ENCODE results near the gene VTN. TPM values are rescaled to one million over a fixed set of nuclear protein-coding genes. Genes with fewer than 3 reads are reported as not detected.

Gene VTN
- total RNA-seq, 2 experiments from 2014 or later = 0.16 to 0.17 TPM

GRCh38 chr17:28363776-28364650, 6.1 kb downstream of the VTN start:
- Mint-ChIP-seq H3K9me3 (no peaks in the 10 kb centered on the region), H3K27me3 (no peaks in the 10 kb centered on the region), H3K27ac (no peak overlapping the region), H3K36me3 (ENCODE audit: low read depth) (peaks cover 51% of the 10 kb centered on the region), H3K4me1 (ENCODE audit: low read depth) (peaks cover 4% of the 10 kb centered on the region), H3K4me3 (no peak overlapping the region)
- ChIA-PET CTCF (no interaction called here), POLR2A (interaction anchor here (1.3 kb wide), 1 partner anchor 28 kb away, joined by 3 read pairs; the partner anchor contains the start of gene TNFAIP1)
- DNase-seq = no peak
- TF ChIP-seq CTCF (IDR thresholded peaks at IDR 0.05) = no peak
- H3K27me3 ChIP-seq (ENCODE audit: control insufficient read depth in 1 of 2, insufficient read depth in 2 of 2, low read length in 2 of 2) = no peaks in the 10 kb centered on the region
- H3K36me3 ChIP-seq (ENCODE audit: insufficient read depth, low read length) = peaks cover 57% of the 10 kb centered on the region
- ATAC-seq (ENCODE audit: poor library complexity) = no peak
- no peaks in the 10 kb centered on the region for H3K4me1 ChIP-seq (ENCODE audit: insufficient read depth, low read length)
- no peak overlapping the region for H3K27ac ChIP-seq (ENCODE audit: low read depth in 1 of 2, low read length in 2 of 2)
- intact Hi-C loops (cut with DNase I, micrococcal nuclease) = no loop called here
- H3K4me3 ChIP-seq (ENCODE audit: low read length) = no peak overlapping the region
- no peaks in the 10 kb centered on the region for H3K9me3 ChIP-seq (ENCODE audit: control insufficient read depth in 1 of 2, insufficient read depth in 1 of 2, low read length in 2 of 2)

DNA sequence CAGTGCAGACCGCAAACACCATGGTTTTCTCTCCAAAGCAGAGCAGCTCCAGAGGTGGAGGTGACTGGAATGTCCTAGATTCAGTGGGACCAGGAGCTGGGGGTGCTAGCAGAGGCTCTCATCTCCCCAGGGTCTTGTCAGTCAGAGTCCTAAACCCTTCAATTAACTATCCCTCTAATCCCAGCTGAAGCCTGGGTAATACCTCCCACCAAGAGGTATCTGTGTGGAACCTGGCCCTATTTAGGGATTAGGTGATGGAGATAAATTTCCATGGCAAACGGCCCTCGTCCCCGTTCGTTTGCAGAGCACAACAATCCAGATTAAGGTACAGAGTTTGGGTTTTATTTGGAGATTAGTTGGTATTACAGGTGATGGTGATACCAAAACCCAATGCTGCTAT, 6.9 kb downstream of the VTN start:
- ChIA-PET POLR2A (interaction anchor here (1.3 kb wide), 1 partner anchor 28 kb away, joined by 3 read pairs; the partner anchor contains the start of gene TNFAIP1), CTCF (no interaction called here)
- DNase-seq = no peak

GRCh38 chr17:28357901-28358197, 12.3 kb downstream of the VTN start:
- Mint-ChIP-seq H3K4me1 (ENCODE audit: low read depth) (peaks cover 35% of the 10 kb centered on the region), H3K9me3 (no peaks in the 10 kb centered on the region), H3K27ac (peak overlapping the region; percentile 92), H3K4me3 (peak overlapping the region; percentile 97), H3K27me3 (no peaks in the 10 kb centered on the region), H3K36me3 (ENCODE audit: low read depth) (peaks cover 74% of the 10 kb centered on the region)
- ChIA-PET CTCF (interaction anchor here (1.0 to 1.9 kb wide), 6 partner anchors 22 to 106 kb away, joined by 3 to 10 read pairs (median 6); partner anchors contain the start of genes IFT20 and TNFAIP1), POLR2A (interaction anchor here (0.6 to 5.8 kb wide), 17 partner anchors 9 to 1064 kb away, joined by 3 to 118 read pairs (median 5); partner anchors contain the start of genes IFT20, PHF12, PIGS and RPL23A)
- H3K27me3 ChIP-seq (ENCODE audit: control insufficient read depth in 1 of 2, insufficient read depth in 2 of 2, low read length in 2 of 2) = no peaks in the 10 kb centered on the region
- ATAC-seq (ENCODE audit: poor library complexity) = no peak
- peak overlapping the region; percentile 80 to 83 for H3K27ac ChIP-seq (ENCODE audit: low read depth in 1 of 2, low read length in 2 of 2)
- no peak for DNase-seq
- H3K36me3 ChIP-seq (ENCODE audit: insufficient read depth, low read length) = peaks cover 58% of the 10 kb centered on the region
- no peak for TF ChIP-seq CTCF (IDR thresholded peaks at IDR 0.05)
- peaks cover 25% of the 10 kb centered on the region for H3K4me1 ChIP-seq (ENCODE audit: insufficient read depth, low read length)
- no peaks in the 10 kb centered on the region for H3K9me3 ChIP-seq (ENCODE audit: control insufficient read depth in 1 of 2, insufficient read depth in 1 of 2, low read length in 2 of 2)
- intact Hi-C loops (cut with DNase I, micrococcal nuclease) = loop anchor here (1.0 to 10.0 kb wide), 7 partner anchors 15 to 594 kb away; partner anchors contain the start of genes IFT20 (in 1 of the 2), NLK (in 1 of the 2), PHF12 (in 1 of the 2) and PROCA1 (in 1 of the 2)
- H3K4me3 ChIP-seq (ENCODE audit: low read length) = peak overlapping the region; percentile 75

More for the DNA sequence above, 6.9 kb downstream of the VTN start:
- Mint-ChIP-seq H3K27me3 (no peaks in the 10 kb centered on the region), H3K27ac (no peak overlapping the region), H3K4me1 (ENCODE audit: low read depth) (peaks cover 11% of the 10 kb centered on the region), H3K9me3 (no peaks in the 10 kb centered on the region), H3K36me3 (ENCODE audit: low read depth) (peaks cover 57% of the 10 kb centered on the region), H3K4me3 (no peak overlapping the region)
- no peaks in the 10 kb centered on the region for H3K27me3 ChIP-seq (ENCODE audit: control insufficient read depth in 1 of 2, insufficient read depth in 2 of 2, low read length in 2 of 2)
- H3K9me3 ChIP-seq (ENCODE audit: control insufficient read depth in 1 of 2, insufficient read depth in 1 of 2, low read length in 2 of 2) = no peaks in the 10 kb centered on the region
- H3K27ac ChIP-seq (ENCODE audit: low read depth in 1 of 2, low read length in 2 of 2) = no peak overlapping the region
- peaks cover 4% of the 10 kb centered on the region for H3K4me1 ChIP-seq (ENCODE audit: insufficient read depth, low read length)
- no peak for ATAC-seq (ENCODE audit: poor library complexity)
- H3K4me3 ChIP-seq (ENCODE audit: low read length) = no peak overlapping the region
- intact Hi-C loops (cut with DNase I, micrococcal nuclease) = no loop called here
- peaks cover 58% of the 10 kb centered on the region for H3K36me3 ChIP-seq (ENCODE audit: insufficient read depth, low read length)
- TF ChIP-seq CTCF (IDR thresholded peaks at IDR 0.05) = no peak

Measured in CD4-positive, alpha-beta T cell (primary cell).